K562 (cell line): ENCODE results near the gene CEMP1. TPM values are rescaled to one million over a fixed set of nuclear protein-coding genes. Genes with fewer than 3 reads are reported as not detected.

ENCODE experiments used
- ATAC-seq: fragments of 200-7000 bp; cut with Tn5 transposase; 3 replicates; pipeline ENCODE4 v1.9.1; 2020; ENCODE audit warnings: moderate library complexity
- BruUV-seq: library from RNA; stranded (reverse); fragments of 400-500 nt; replicated peaks from 2 replicates; lab custom pipeline; 2021; lab: Mats Ljungman, UMichigan
- CTCF ChIA-PET: fragments of 300-600 bp; formaldehyde crosslinking; extraction: SDS; loops from one replicate; lab custom pipeline; 2021; ENCODE audit warnings: low intra/inter-chr PET ratio; lab: Yijun Ruan, JAX
- POLR2A ChIA-PET: fragments of 300-600, 350-650 bp; sonication (Branson Sonifier 250); formaldehyde crosslinking; extraction: SDS; loops from one replicate; lab custom pipeline; 2021; ENCODE audit warnings: antibody characterized with exemption, inconsistent platforms; lab: Yijun Ruan, JAX
- DNase-seq, 4 experiments: peaks; one replicate each; pipeline versions ENCODE4 v3.0.0 to v3.0.0-alpha.2; 2011 to 2018; ENCODE audit warnings: low spot score in 3 of 4, mixed read lengths in 3 of 4; ENCODE audit errors: extremely low read depth in 1 of 4
- FAIRE-seq: peaks from 2 replicates; lab custom pipeline; 2011; peaks lifted over from hg19 to GRCh38; lab: Jason Lieb, UNC
- H2AFZ ChIP-seq: 2 replicates; pipeline ENCODE4 v1.6.0; 2011; ENCODE audit warnings: low read depth, low read length, control low read depth, inconsistent platforms
- H3K27ac ChIP-seq: fragments of 200-600 bp; 3 replicates; pipeline ENCODE4 v1.8.0; 2011; ENCODE audit warnings: low read depth, mild to moderate bottlenecking, control low read depth, inconsistent platforms, low read length, moderate library complexity, mixed read lengths; ENCODE audit errors: extremely low read depth
- H3K27me3 ChIP-seq, 2 experiments: fragments of 300-600 bp in 1 of 2; 2 replicates in 1 of 2; 3 replicates in 1 of 2; pipeline versions ENCODE4 v1.6.0 to v1.8.0; 2011; ENCODE audit warnings: inconsistent platforms in 2 of 2, low read length in 2 of 2, mild to moderate bottlenecking in 1 of 2, mixed read lengths in 1 of 2, moderate library complexity in 1 of 2; ENCODE audit not compliant: control insufficient read depth in 2 of 2, insufficient read depth in 2 of 2
- H3K36me3 ChIP-seq: fragments of 300-600 bp; 3 replicates; pipeline ENCODE4 v1.8.0; 2011; ENCODE audit warnings: mild to moderate bottlenecking, low read length, inconsistent platforms; ENCODE audit not compliant: control insufficient read depth, insufficient read depth
- H3K4me1 ChIP-seq, 2 experiments: fragments of 200-600 bp in 1 of 2; replicated peaks in 1 of 2; 2 replicates in 1 of 2; 3 replicates in 1 of 2; pipeline versions ENCODE4 v1.5.1 to v1.8.0; 2011; ENCODE audit warnings: inconsistent platforms in 2 of 2, low read length in 2 of 2, mild to moderate bottlenecking in 1 of 2, mixed read lengths in 1 of 2, moderate library complexity in 1 of 2; ENCODE audit not compliant: control insufficient read depth in 2 of 2, insufficient read depth in 2 of 2
- H3K4me2 ChIP-seq: 2 replicates; pipeline ENCODE4 v1.6.1; 2011; ENCODE audit warnings: low read length, control low read depth, inconsistent platforms, mixed read lengths; ENCODE audit not compliant: insufficient read depth
- H3K4me3 ChIP-seq: fragments of 200-600 bp; sonication (generic), shearing (Covaris generic); 2 replicates; pipeline ENCODE4 v1.5.1; 2016; ENCODE audit warnings: control low read depth, inconsistent platforms
- H3K79me2 ChIP-seq: fragments of 200-600 bp; 3 replicates; pipeline ENCODE4 v1.8.0; 2011; ENCODE audit warnings: low read length, inconsistent platforms; ENCODE audit not compliant: control insufficient read depth, insufficient read depth
- H3K9ac ChIP-seq, 2 experiments: 2 replicates each; pipeline versions ENCODE4 v1.6.0 to v1.6.1; 2011; ENCODE audit warnings: low read depth in 2 of 2, low read length in 2 of 2, control low read depth in 1 of 2, inconsistent platforms in 1 of 2, mild to moderate bottlenecking in 1 of 2, mixed read lengths in 1 of 2; ENCODE audit not compliant: insufficient read depth in 1 of 2
- H3K9me1 ChIP-seq: one replicate; pipeline ENCODE4 v1.6.0; 2011; ENCODE audit warnings: inconsistent platforms, mild to moderate bottlenecking, low read length, moderate library complexity; ENCODE audit not compliant: control insufficient read depth, insufficient read depth
- H3K9me3 ChIP-seq: replicated peaks from 2 replicates; pipeline ENCODE4 v1.5.1; 2011; ENCODE audit warnings: low read depth, low read length, inconsistent platforms; ENCODE audit not compliant: control insufficient read depth, insufficient read depth
- H4K20me1 ChIP-seq: replicated peaks from 2 replicates; pipeline ENCODE4 v1.6.1; 2011; ENCODE audit warnings: low read length, inconsistent platforms, mixed read lengths; ENCODE audit not compliant: control insufficient read depth, insufficient read depth
- BRD4 ChIP-seq: fragments of 200-600 bp; sonication (generic); IDR thresholded peaks from 2 replicates; pipeline ENCODE4 v1.6.1; 2017; ENCODE audit warnings: inconsistent platforms
- KHSRP ChIP-seq: fragments of 450-650 bp; IDR thresholded peaks from 2 replicates; pipeline ENCODE4 v1.6.1; 2017
- PCBP2 ChIP-seq: fragments of 200-400 bp; formaldehyde crosslinking; IDR thresholded peaks from 2 replicates; pipeline ENCODE4 v1.6.1; 2018; ENCODE audit warnings: low read length, low read depth, mild to moderate bottlenecking, moderate library complexity; ENCODE audit not compliant: poor library complexity, severe bottlenecking
- PHB2 ChIP-seq: fragments of 450-650 bp; IDR thresholded peaks from 2 replicates; pipeline ENCODE4 v1.6.1; 2017; ENCODE audit warnings: low read depth
- POLR3G ChIP-seq: IDR thresholded peaks from 2 replicates; pipeline ENCODE4 v1.6.1; 2011; ENCODE audit not compliant: insufficient read length, insufficient replicate concordance; ENCODE audit errors: extremely low read depth
- YY1 ChIP-seq, 3 experiments: IDR thresholded peaks; 2 replicates each; pipeline ENCODE4 v1.6.1; 2011; ENCODE audit warnings: low read length in 2 of 3, mild to moderate bottlenecking in 2 of 3, moderate library complexity in 2 of 3, borderline replicate concordance in 1 of 3, control low read depth in 1 of 3, low read depth in 1 of 3; ENCODE audit not compliant: insufficient read depth in 3 of 3, insufficient replicate concordance in 2 of 3, control insufficient read depth in 1 of 3, insufficient read length in 1 of 3; ENCODE audit errors: extremely low read depth in 1 of 3
- ZZZ3 ChIP-seq: fragments of 450-650 bp; IDR thresholded peaks from 2 replicates; pipeline ENCODE4 v1.6.1; 2016; ENCODE audit warnings: antibody characterized with exemption, mild to moderate bottlenecking, moderate library complexity
- WGBS: fragments of 100-300 bp; shearing (Covaris generic); methylation state at CpG from one replicate; pipeline ENCODE4 v1.1.6; 2016; ENCODE audit warnings: low coverage, mixed read lengths; ENCODE audit not compliant: insufficient coverage; ENCODE audit errors: missing lambda C conversion rate; 5-methylcytosine and 5-hydroxymethylcytosine counted together
- in situ Hi-C: fragments of 300-500 bp; cut with MboI; formaldehyde crosslinking; loops from 4 replicates; pipeline ENCODE4 v1.15.0; 2018; ENCODE audit warnings: inconsistent platforms, mixed read lengths
- intact Hi-C: fragments of 100-400 bp; cut with micrococcal nuclease; formaldehyde crosslinking; loops from 2 replicates; pipeline ENCODE4 v1.14.2; 2022
- polyA plus RNA-seq, 8 experiments: library from polyadenylated mRNA; depleted of rRNA in 4 of 8; stranded (reverse) in 5 of 8; unstranded in 3 of 8; fragments of >200 nt; fragmentation: Nextera tagmentation in 2 of 8; fragmentation: Illumina TruSeq in 1 of 8; extraction: Ambion mirVana in 2 of 8; extraction: Trizol in 1 of 8; gene quantifications; 2 replicates each; pipeline versions ENCODE4 v1.2.1 to v1.2.3, GENCODE V29; 2011 to 2014; ENCODE audit warnings: inconsistent platforms in 1 of 8, missing spikeins in 1 of 8
- total RNA-seq, 7 experiments: library from RNA; depleted of rRNA in 6 of 7; stranded (reverse); fragments of >200 nt in 6 of 7; fragmentation: Illumina TruSeq in 2 of 7; extraction: Trizol in 2 of 7; gene quantifications; 2 replicates each; pipeline versions ENCODE4 v1.2.1 to v1.2.3, GENCODE V29; 2011 to 2021; ENCODE audit warnings: low replicate concordance in 1 of 7
- TF ChIP-seq, protein P1 (sequence below): sonication (generic); formaldehyde crosslinking; IDR thresholded peaks from 2 replicates; pipeline ENCODE4 v1.8.0; 2023; ENCODE audit warnings: mild to moderate bottlenecking, missing genetic modification reagents
- TF ChIP-seq, protein P2 (sequence below), 2 experiments: IDR thresholded peaks in 1 of 2; conservative IDR thresholded peaks in 1 of 2; 2 replicates each; pipeline ENCODE4 v1.6.1; 2016; ENCODE audit warnings: low read depth in 2 of 2, mild to moderate bottlenecking in 1 of 2, missing compliant biosample characterization in 1 of 2, missing genetic modification characterization in 1 of 2, moderate library complexity in 1 of 2
- TF ChIP-seq, protein P3 (sequence below): sonication (generic); formaldehyde crosslinking; IDR thresholded peaks from 2 replicates; pipeline ENCODE4 v1.5.0; 2020; ENCODE audit warnings: missing genetic modification reagents
- TF ChIP-seq, protein P4 (sequence below): sonication (generic); formaldehyde crosslinking; IDR thresholded peaks from 2 replicates; pipeline ENCODE4 v1.8.1; 2023; ENCODE audit warnings: mild to moderate bottlenecking, missing genetic modification reagents

Gene CEMP1
- total and polyA plus RNA-seq, 9 of the 15 experiments (the other 6 are each of a cell fraction or from before 2014, with no cell fraction given) = 0.05 to 0.45 TPM; not detected in 7

DNA sequence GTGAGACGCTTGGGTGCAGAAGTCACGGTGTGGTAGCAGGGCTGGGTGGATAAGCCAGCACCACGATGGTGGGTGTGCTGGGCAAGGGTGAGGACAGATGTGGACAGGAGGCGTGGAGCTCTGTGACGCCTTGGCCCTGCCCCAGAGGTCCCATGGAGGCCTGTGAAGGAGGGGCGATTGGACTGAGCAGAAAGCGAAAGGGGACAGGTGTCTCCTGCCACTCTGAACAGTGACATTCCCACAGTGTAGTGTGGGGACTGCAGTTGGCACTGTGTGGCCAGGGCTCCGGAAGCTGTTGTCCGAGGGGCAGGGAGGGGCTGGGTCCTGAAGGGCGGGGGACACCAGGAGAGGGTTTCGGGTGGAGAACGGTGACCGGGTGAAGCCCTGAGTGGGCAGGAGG, 49.0 kb downstream of the CEMP1 start:
- TF ChIP-seq, protein P1, sequence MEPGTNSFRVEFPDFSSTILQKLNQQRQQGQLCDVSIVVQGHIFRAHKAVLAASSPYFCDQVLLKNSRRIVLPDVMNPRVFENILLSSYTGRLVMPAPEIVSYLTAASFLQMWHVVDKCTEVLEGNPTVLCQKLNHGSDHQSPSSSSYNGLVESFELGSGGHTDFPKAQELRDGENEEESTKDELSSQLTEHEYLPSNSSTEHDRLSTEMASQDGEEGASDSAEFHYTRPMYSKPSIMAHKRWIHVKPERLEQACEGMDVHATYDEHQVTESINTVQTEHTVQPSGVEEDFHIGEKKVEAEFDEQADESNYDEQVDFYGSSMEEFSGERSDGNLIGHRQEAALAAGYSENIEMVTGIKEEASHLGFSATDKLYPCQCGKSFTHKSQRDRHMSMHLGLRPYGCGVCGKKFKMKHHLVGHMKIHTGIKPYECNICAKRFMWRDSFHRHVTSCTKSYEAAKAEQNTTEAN (CRISPR knock-in tag) = no peak
- TF ChIP-seq, protein P2, sequence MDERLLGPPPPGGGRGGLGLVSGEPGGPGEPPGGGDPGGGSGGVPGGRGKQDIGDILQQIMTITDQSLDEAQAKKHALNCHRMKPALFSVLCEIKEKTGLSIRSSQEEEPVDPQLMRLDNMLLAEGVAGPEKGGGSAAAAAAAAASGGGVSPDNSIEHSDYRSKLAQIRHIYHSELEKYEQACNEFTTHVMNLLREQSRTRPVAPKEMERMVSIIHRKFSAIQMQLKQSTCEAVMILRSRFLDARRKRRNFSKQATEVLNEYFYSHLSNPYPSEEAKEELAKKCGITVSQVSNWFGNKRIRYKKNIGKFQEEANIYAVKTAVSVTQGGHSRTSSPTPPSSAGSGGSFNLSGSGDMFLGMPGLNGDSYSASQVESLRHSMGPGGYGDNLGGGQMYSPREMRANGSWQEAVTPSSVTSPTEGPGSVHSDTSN (CRISPR knock-in tag; IDR thresholded peaks at IDR 0.05; ENCODE audit: low read depth) = no peak
- TF ChIP-seq, protein P2 (tag; conservative IDR thresholded peaks at IDR 0.05; ENCODE audit: low read depth) = no peak
- no peak for TF ChIP-seq ZZZ3
- TF ChIP-seq PHB2 = no peak
- TF ChIP-seq YY1 (IDR thresholded peaks at IDR 0.05; ENCODE audit: borderline replicate concordance in 1 of 3, control insufficient read depth in 1 of 3, extremely low read depth in 1 of 3, insufficient read depth in 3 of 3, insufficient read length in 1 of 3, insufficient replicate concordance in 2 of 3, low read depth in 1 of 3, low read length in 2 of 3) = no peak
- TF ChIP-seq KHSRP = no peak
- no peak for TF ChIP-seq BRD4
- TF ChIP-seq, protein P3, sequence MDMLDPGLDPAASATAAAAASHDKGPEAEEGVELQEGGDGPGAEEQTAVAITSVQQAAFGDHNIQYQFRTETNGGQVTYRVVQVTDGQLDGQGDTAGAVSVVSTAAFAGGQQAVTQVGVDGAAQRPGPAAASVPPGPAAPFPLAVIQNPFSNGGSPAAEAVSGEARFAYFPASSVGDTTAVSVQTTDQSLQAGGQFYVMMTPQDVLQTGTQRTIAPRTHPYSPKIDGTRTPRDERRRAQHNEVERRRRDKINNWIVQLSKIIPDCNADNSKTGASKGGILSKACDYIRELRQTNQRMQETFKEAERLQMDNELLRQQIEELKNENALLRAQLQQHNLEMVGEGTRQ = no peak
- TF ChIP-seq, protein P4, sequence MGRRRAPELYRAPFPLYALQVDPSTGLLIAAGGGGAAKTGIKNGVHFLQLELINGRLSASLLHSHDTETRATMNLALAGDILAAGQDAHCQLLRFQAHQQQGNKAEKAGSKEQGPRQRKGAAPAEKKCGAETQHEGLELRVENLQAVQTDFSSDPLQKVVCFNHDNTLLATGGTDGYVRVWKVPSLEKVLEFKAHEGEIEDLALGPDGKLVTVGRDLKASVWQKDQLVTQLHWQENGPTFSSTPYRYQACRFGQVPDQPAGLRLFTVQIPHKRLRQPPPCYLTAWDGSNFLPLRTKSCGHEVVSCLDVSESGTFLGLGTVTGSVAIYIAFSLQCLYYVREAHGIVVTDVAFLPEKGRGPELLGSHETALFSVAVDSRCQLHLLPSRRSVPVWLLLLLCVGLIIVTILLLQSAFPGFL (CRISPR knock-in tag) = no peak
- TF ChIP-seq PCBP2 = no peak
- TF ChIP-seq POLR3G = no peak
- ChIA-PET POLR2A (interaction anchor here (0.6 to 1.9 kb wide), 4 partner anchors 10 to 55 kb away, joined by 3 to 10 read pairs (median 4); partner anchors contain the start of gene TEDC2), CTCF (no interaction called here)
- Histone ChIP-seq H2AFZ (no peak overlapping the region), H3K4me1 (peaks cover 59 to 97% of the 10 kb centered on the region in 2 experiments), H3K27ac (no peak overlapping the region; the same call in 2 of the 3 replicates), H3K9ac (peak overlapping the region in 1 of 2 experiments; percentile 86; a peak in 2 of 4 replicates), H3K4me2 (no peak overlapping the region), H4K20me1 (peaks cover 5% of the 10 kb centered on the region; the same call in 1 of the 2 replicates), H3K27me3 (no peaks in the 10 kb centered on the region), H3K9me3 (no peaks in the 10 kb centered on the region), H3K4me3 (no peak overlapping the region), H3K79me2 (peaks cover 97% of the 10 kb centered on the region), H3K36me3 (peaks cover 42% of the 10 kb centered on the region; the same call in 2 of the 3 replicates), H3K9me1 (no peaks in the 10 kb centered on the region)
- ATAC-seq (no peak), FAIRE-seq (no peak), DNase-seq (no peak)
- intact Hi-C loops (no loop called here), in situ Hi-C loops (no loop called here)
- 83% methylated on average over 12 of the region's 13 CpGs for WGBS
- BruUV-seq = no TSS peak
